Activated T-helper 2 cell treated with anti-CD3 and anti-CD28 coated beads, Interferon-gamma antibody, Interleukin-2, Interleukin-4, amounts not matched to agents 10 μg/mL and 5 μg/mL and 100 μg/mL, durations not matched to agents 14 hours and 24 hours and 36 hours (primary cell): ENCODE data around the gene MSX1. TPM values are rescaled to one million over a fixed set of nuclear protein-coding genes. Genes with fewer than 3 reads are reported as not detected.

Experiments
- DNase-seq: peaks from one replicate; pipeline ENCODE4 v3.0.0; 2021; ENCODE audit warnings: low spot score
- H3K27ac Mint-ChIP-seq: one replicate; pipeline ENCODE4 v1.8.0; 2021; ENCODE audit warnings: mixed read lengths
- H3K27me3 Mint-ChIP-seq: one replicate; pipeline ENCODE4 v1.8.0; 2021; ENCODE audit warnings: low read depth, mixed read lengths
- H3K36me3 Mint-ChIP-seq: one replicate; pipeline ENCODE4 v1.8.0; 2021; ENCODE audit warnings: low read depth, mixed read lengths
- H3K4me1 Mint-ChIP-seq: one replicate; pipeline ENCODE4 v1.8.0; 2021; ENCODE audit warnings: low read depth, mixed read lengths
- H3K4me3 Mint-ChIP-seq: one replicate; pipeline ENCODE4 v1.8.0; 2021; ENCODE audit warnings: low read depth, mild to moderate bottlenecking, moderate library complexity, mixed read lengths
- H3K9me3 Mint-ChIP-seq: one replicate; pipeline ENCODE4 v1.8.0; 2021; ENCODE audit warnings: mixed read lengths
- intact Hi-C: fragments of 100-400 bp; cut with micrococcal nuclease; formaldehyde crosslinking; loops from one replicate; pipeline ENCODE4 v1.15.1; 2023
- total RNA-seq: library from RNA; stranded (reverse); gene quantifications from 2 replicates; pipeline ENCODE4 v1.2.3, GENCODE V29; 2022

MSX1 gene
- total RNA-seq, 1 donor from 2014 or later = not detected

GRCh38 chr4:4871242-4871572 is 11.7 kb downstream of the MSX1 start:
- Mint-ChIP-seq H3K36me3 (no peaks in the 10 kb centered on the region), H3K4me3 (no peak overlapping the region), H3K27me3 (peaks cover 59% of the 10 kb centered on the region), H3K4me1 (no peaks in the 10 kb centered on the region), H3K9me3 (no peaks in the 10 kb centered on the region), H3K27ac (no peak overlapping the region)
- DNase-seq = no peak
- intact Hi-C loops = loop anchor here (2.0 to 5.0 kb wide), 2 partner anchors 14 to 1021 kb away; partner anchors contain the start of gene CRMP1

GRCh38 chr4:4871573-4872313 is 12.3 kb downstream of the MSX1 start:
- H3K27me3 Mint-ChIP-seq = peaks cover 54% of the 10 kb centered on the region
- no peaks in the 10 kb centered on the region for H3K9me3 Mint-ChIP-seq
- no peak overlapping the region for H3K27ac Mint-ChIP-seq
- no peaks in the 10 kb centered on the region for H3K4me1 Mint-ChIP-seq
- intact Hi-C loops = loop anchor here (2.0 to 5.0 kb wide), 2 partner anchors 15 to 1021 kb away; partner anchors contain the start of gene CRMP1
- DNase-seq = no peak
- no peak overlapping the region for H3K4me3 Mint-ChIP-seq
- no peaks in the 10 kb centered on the region for H3K36me3 Mint-ChIP-seq

GRCh38 chr4:4872314-4872903 is 12.9 kb downstream of the MSX1 start:
- Mint-ChIP-seq H3K27me3 (peaks cover 51% of the 10 kb centered on the region), H3K4me1 (no peaks in the 10 kb centered on the region), H3K27ac (no peak overlapping the region), H3K36me3 (no peaks in the 10 kb centered on the region), H3K4me3 (no peak overlapping the region), H3K9me3 (no peaks in the 10 kb centered on the region)
- no peak for DNase-seq
- intact Hi-C loops = loop anchor here (5.0 kb wide), 1 partner anchor 1020 kb away; the partner anchor contains the start of gene CRMP1

GRCh38 chr4:4873203-4873602 is 13.7 kb downstream of the MSX1 start:
- intact Hi-C loops = loop anchor here (5.0 kb wide), 1 partner anchor 1019 kb away; the partner anchor contains the start of gene CRMP1
- no peaks in the 10 kb centered on the region for H3K4me1 Mint-ChIP-seq
- no peak overlapping the region for H3K4me3 Mint-ChIP-seq
- no peak overlapping the region for H3K27ac Mint-ChIP-seq
- DNase-seq = no peak
- peaks cover 51% of the 10 kb centered on the region for H3K27me3 Mint-ChIP-seq
- H3K36me3 Mint-ChIP-seq = no peaks in the 10 kb centered on the region
- no peaks in the 10 kb centered on the region for H3K9me3 Mint-ChIP-seq

- intact Hi-C loops = loop anchor here (5.0 kb wide), 1 partner anchor 1018 kb away; the partner anchor contains the start of gene CRMP1
- Mint-ChIP-seq H3K4me3 (no peak overlapping the region), H3K9me3 (no peaks in the 10 kb centered on the region), H3K4me1 (no peaks in the 10 kb centered on the region), H3K36me3 (no peaks in the 10 kb centered on the region), H3K27ac (no peak overlapping the region), H3K27me3 (peaks cover 42% of the 10 kb centered on the region)
- DNase-seq = no peak
Observed at GRCh38 chr4:4874254-4874653, 14.8 kb downstream of the MSX1 start.

GRCh38 chr4:4875147-4875546 is 15.7 kb downstream of the MSX1 start:
- intact Hi-C loops = no loop called here
- Mint-ChIP-seq H3K36me3 (no peaks in the 10 kb centered on the region), H3K27me3 (peaks cover 34% of the 10 kb centered on the region), H3K4me3 (no peak overlapping the region), H3K4me1 (no peaks in the 10 kb centered on the region), H3K27ac (no peak overlapping the region), H3K9me3 (no peaks in the 10 kb centered on the region)
- no peak for DNase-seq

GRCh38 chr4:4875611-4876010 is 16.1 kb downstream of the MSX1 start:
- H3K4me1 Mint-ChIP-seq = no peaks in the 10 kb centered on the region
- H3K36me3 Mint-ChIP-seq = no peaks in the 10 kb centered on the region
- DNase-seq = no peak
- no peaks in the 10 kb centered on the region for H3K9me3 Mint-ChIP-seq
- H3K27me3 Mint-ChIP-seq = peaks cover 30% of the 10 kb centered on the region
- intact Hi-C loops = no loop called here
- no peak overlapping the region for H3K4me3 Mint-ChIP-seq
- H3K27ac Mint-ChIP-seq = no peak overlapping the region

- Mint-ChIP-seq H3K36me3 (no peaks in the 10 kb centered on the region), H3K9me3 (no peaks in the 10 kb centered on the region), H3K27ac (no peak overlapping the region), H3K27me3 (peaks cover 20% of the 10 kb centered on the region), H3K4me1 (no peaks in the 10 kb centered on the region), H3K4me3 (no peak overlapping the region)
- intact Hi-C loops = no loop called here
- DNase-seq = no peak
Observed at GRCh38 chr4:4876945-4877661, 17.6 kb downstream of the MSX1 start.

- no peak overlapping the region for H3K4me3 Mint-ChIP-seq
- intact Hi-C loops = loop anchor here (5.0 kb wide), 1 partner anchor 393 kb away; no protein-coding TSS in a partner anchor
- no peaks in the 10 kb centered on the region for H3K9me3 Mint-ChIP-seq
- H3K27me3 Mint-ChIP-seq = peaks cover 6% of the 10 kb centered on the region
- no peak overlapping the region for H3K27ac Mint-ChIP-seq
- H3K4me1 Mint-ChIP-seq = no peaks in the 10 kb centered on the region
- no peaks in the 10 kb centered on the region for H3K36me3 Mint-ChIP-seq
- DNase-seq = no peak
Observed at GRCh38 chr4:4880492-4880891, 21.0 kb downstream of the MSX1 start.

GRCh38 chr4:4881432-4881831 is 22.0 kb downstream of the MSX1 start:
- peaks cover 2% of the 10 kb centered on the region for H3K27me3 Mint-ChIP-seq
- H3K4me3 Mint-ChIP-seq = no peak overlapping the region
- no peaks in the 10 kb centered on the region for H3K4me1 Mint-ChIP-seq
- intact Hi-C loops = loop anchor here (5.0 kb wide), 1 partner anchor 394 kb away; no protein-coding TSS in a partner anchor
- no peaks in the 10 kb centered on the region for H3K36me3 Mint-ChIP-seq
- H3K9me3 Mint-ChIP-seq = no peaks in the 10 kb centered on the region
- DNase-seq = no peak
- H3K27ac Mint-ChIP-seq = no peak overlapping the region

GRCh38 chr4:4884611-4885010 is 25.1 kb downstream of the MSX1 start:
- intact Hi-C loops = loop anchor here (5.0 kb wide), 1 partner anchor 397 kb away; no protein-coding TSS in a partner anchor

GRCh38 chr4:4887426-4887825 is 28.0 kb downstream of the MSX1 start:
- Mint-ChIP-seq H3K4me3 (no peak overlapping the region), H3K9me3 (no peaks in the 10 kb centered on the region), H3K4me1 (no peaks in the 10 kb centered on the region), H3K27me3 (no peaks in the 10 kb centered on the region), H3K36me3 (no peaks in the 10 kb centered on the region), H3K27ac (no peak overlapping the region)
- intact Hi-C loops = no loop called here
- DNase-seq = no peak

More at GRCh38 chr4:4884611-4885010, 25.1 kb downstream of the MSX1 start:
- Mint-ChIP-seq H3K27me3 (peaks cover 2% of the 10 kb centered on the region), H3K9me3 (no peaks in the 10 kb centered on the region), H3K36me3 (no peaks in the 10 kb centered on the region), H3K4me1 (no peaks in the 10 kb centered on the region), H3K4me3 (no peak overlapping the region), H3K27ac (no peak overlapping the region)
- no peak for DNase-seq

- no peaks in the 10 kb centered on the region for H3K27me3 Mint-ChIP-seq
- no peaks in the 10 kb centered on the region for H3K4me1 Mint-ChIP-seq
- intact Hi-C loops = no loop called here
- no peak overlapping the region for H3K27ac Mint-ChIP-seq
- DNase-seq = no peak
- H3K4me3 Mint-ChIP-seq = no peak overlapping the region
- no peaks in the 10 kb centered on the region for H3K9me3 Mint-ChIP-seq
- no peaks in the 10 kb centered on the region for H3K36me3 Mint-ChIP-seq
Observed at GRCh38 chr4:4888695-4889094, 29.2 kb downstream of the MSX1 start.
